Progenitor cell of endocrine pancreas (in vitro differentiated cells): ENCODE results near the gene RPRD1B. TPM values are rescaled to one million over a fixed set of nuclear protein-coding genes. Genes with fewer than 3 reads are reported as not detected.

Experiments
- DNase-seq: peaks from one replicate; pipeline ENCODE4 v3.0.0; 2021; ENCODE audit warnings: low spot score; ENCODE audit not compliant: unreplicated experiment
- H3K27ac Mint-ChIP-seq: 2 replicates; pipeline ENCODE4 v1.8.0; 2021; ENCODE audit warnings: mild to moderate bottlenecking, moderate library complexity, mixed read lengths
- H3K27me3 Mint-ChIP-seq: 2 replicates; pipeline ENCODE4 v1.8.0; 2021; ENCODE audit warnings: mixed read lengths
- H3K36me3 Mint-ChIP-seq: 2 replicates; pipeline ENCODE4 v1.8.0; 2022; ENCODE audit warnings: mixed read lengths; ENCODE audit not compliant: insufficient read depth
- H3K4me1 Mint-ChIP-seq: 2 replicates; pipeline ENCODE4 v1.8.0; 2021; ENCODE audit warnings: low read depth, mixed read lengths
- H3K4me3 Mint-ChIP-seq: 2 replicates; pipeline ENCODE4 v1.8.0; 2021; ENCODE audit warnings: low read depth, mild to moderate bottlenecking, moderate library complexity, mixed read lengths
- H3K9me3 Mint-ChIP-seq: 2 replicates; pipeline ENCODE4 v1.8.0; 2021; ENCODE audit warnings: low read depth, mixed read lengths
- CTCF ChIP-seq: fragments of 200-600 bp; sonication (generic); IDR thresholded peaks from one replicate; pipeline ENCODE4 v1.5.0; 2021; ENCODE audit warnings: antibody characterized with exemption, mild to moderate bottlenecking; ENCODE audit not compliant: unreplicated experiment
- total RNA-seq: library from RNA; stranded (reverse); gene quantifications from 2 replicates; pipeline ENCODE4 v1.2.1, GENCODE V29; 2021

The RPRD1B gene
- total RNA-seq, 1 donor from 2014 or later: 31.7 TPM

GRCh38 chr20:37991908-37992307, 41.6 kb upstream of the RPRD1B start:
- Mint-ChIP-seq H3K36me3 (peaks cover 8% of the 10 kb centered on the region), H3K9me3 (no peaks in the 10 kb centered on the region), H3K4me3 (no peak overlapping the region), H3K27ac (peak overlapping the region; percentile 65), H3K4me1 (peaks cover 25% of the 10 kb centered on the region), H3K27me3 (no peaks in the 10 kb centered on the region)
- DNase-seq: no peak
- no peak for TF ChIP-seq CTCF

- Mint-ChIP-seq H3K4me3 (no peak overlapping the region), H3K27me3 (no peaks in the 10 kb centered on the region), H3K9me3 (no peaks in the 10 kb centered on the region), H3K4me1 (peaks cover 17% of the 10 kb centered on the region), H3K27ac (no peak overlapping the region), H3K36me3 (peaks cover 13% of the 10 kb centered on the region)
- TF ChIP-seq CTCF: peak; percentile 76
- DNase-seq: no peak
Observed at GRCh38 chr20:37992802-37993409, 40.6 kb upstream of the RPRD1B start.

GRCh38 chr20:37994512-37994911, 39.0 kb upstream of the RPRD1B start:
- H3K4me3 Mint-ChIP-seq: no peak overlapping the region
- TF ChIP-seq CTCF: no peak
- H3K9me3 Mint-ChIP-seq: no peaks in the 10 kb centered on the region
- peaks cover 11% of the 10 kb centered on the region for H3K4me1 Mint-ChIP-seq
- H3K27ac Mint-ChIP-seq: peak overlapping the region; percentile 29
- DNase-seq: no peak
- no peaks in the 10 kb centered on the region for H3K27me3 Mint-ChIP-seq
- H3K36me3 Mint-ChIP-seq: peaks cover 17% of the 10 kb centered on the region

DNA sequence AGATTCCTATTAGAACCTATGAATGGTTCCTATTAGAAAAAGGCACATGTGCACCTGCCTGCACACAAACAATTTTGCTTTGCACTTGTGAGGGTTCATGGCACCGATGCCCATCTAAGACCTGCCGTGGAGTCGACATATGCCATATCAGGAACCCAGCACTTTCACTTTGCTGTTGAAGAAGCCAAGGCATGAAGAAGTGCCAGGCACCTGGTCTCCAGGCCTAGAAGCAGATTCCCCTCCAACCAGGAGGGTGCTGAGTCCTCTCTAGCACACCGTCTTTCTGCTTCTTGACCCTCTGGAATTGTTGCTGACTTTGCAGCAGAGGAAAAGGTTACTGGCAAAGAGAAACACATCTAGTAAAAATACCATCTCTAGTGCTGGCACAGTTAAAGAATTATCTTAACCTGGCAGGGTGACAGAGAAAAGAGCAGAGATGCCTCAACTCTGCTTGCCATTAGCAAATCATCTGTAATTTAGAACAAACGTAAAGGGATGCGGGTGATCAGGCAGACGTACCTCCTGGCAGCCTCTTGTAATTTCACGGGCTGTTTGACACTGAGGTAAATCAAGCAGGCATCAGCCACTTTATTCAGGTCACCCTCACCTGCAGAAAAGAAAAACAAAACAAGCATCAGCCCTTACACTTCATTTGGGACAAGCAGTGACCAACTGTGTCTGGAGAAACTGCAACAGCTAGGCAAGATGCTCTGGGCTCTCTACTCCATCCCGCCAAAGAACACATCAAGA, 37.5 kb upstream of the RPRD1B start:
- Mint-ChIP-seq H3K27me3 (no peaks in the 10 kb centered on the region), H3K9me3 (no peaks in the 10 kb centered on the region), H3K36me3 (peaks cover 23% of the 10 kb centered on the region), H3K4me1 (peaks cover 4% of the 10 kb centered on the region), H3K4me3 (no peak overlapping the region), H3K27ac (no peak overlapping the region)
- TF ChIP-seq CTCF: no peak
- no peak for DNase-seq

GRCh38 chr20:37997516-37997915, 36.0 kb upstream of the RPRD1B start:
- no peak for DNase-seq
- Mint-ChIP-seq H3K27me3 (no peaks in the 10 kb centered on the region), H3K27ac (no peak overlapping the region), H3K4me1 (no peaks in the 10 kb centered on the region), H3K9me3 (no peaks in the 10 kb centered on the region), H3K36me3 (peaks cover 25% of the 10 kb centered on the region), H3K4me3 (no peak overlapping the region)
- no peak for TF ChIP-seq CTCF
